Measurements from ENCODE around the gene TSPAN4.

TSPAN4 gene, protein sequence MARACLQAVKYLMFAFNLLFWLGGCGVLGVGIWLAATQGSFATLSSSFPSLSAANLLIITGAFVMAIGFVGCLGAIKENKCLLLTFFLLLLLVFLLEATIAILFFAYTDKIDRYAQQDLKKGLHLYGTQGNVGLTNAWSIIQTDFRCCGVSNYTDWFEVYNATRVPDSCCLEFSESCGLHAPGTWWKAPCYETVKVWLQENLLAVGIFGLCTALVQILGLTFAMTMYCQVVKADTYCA

DNA sequence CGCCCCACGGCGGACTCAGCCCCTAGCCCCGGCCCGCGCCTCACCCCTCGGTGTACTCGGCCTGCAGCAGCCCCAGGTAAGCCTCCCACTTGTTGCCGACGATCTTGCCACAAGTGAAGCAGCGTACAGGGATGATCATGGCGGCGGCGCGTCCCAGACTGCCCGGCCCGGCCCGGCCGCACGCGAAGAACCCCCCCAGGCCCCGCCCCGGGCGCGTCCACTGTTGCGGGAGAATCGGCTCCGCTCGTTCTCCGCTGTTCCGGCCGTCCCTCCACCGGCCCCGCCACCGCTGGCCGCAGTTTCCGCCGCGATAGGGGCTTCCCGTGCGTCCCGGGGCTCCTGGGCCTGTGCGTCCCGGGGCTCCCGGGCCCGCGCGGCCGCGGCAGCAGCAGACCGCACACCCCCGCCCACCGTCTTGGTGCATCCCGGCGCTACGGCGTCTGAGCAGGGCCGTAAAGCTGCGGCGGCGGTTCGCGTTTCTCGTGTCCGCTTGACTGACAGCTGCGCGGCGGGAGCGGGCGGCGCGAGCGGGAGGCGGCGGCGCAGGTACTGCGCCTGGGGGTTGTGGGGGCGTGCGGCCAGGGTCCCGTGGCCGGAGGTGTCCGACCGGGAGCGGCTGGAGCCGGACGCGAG is at the start of gene TSPAN4, which contains the start of gene POLR2L:
TSS of gene TSPAN4 (plus strand) at position 483 of the 633 bp plus-strand sequence. CDS start 7,453 bp downstream, outside the sequence.
TSS of gene POLR2L (minus strand) at position 160 of the 633 bp plus-strand sequence. CDS start at position 139, 21 bp downstream.
- TF ChIP-seq, protein P1, sequence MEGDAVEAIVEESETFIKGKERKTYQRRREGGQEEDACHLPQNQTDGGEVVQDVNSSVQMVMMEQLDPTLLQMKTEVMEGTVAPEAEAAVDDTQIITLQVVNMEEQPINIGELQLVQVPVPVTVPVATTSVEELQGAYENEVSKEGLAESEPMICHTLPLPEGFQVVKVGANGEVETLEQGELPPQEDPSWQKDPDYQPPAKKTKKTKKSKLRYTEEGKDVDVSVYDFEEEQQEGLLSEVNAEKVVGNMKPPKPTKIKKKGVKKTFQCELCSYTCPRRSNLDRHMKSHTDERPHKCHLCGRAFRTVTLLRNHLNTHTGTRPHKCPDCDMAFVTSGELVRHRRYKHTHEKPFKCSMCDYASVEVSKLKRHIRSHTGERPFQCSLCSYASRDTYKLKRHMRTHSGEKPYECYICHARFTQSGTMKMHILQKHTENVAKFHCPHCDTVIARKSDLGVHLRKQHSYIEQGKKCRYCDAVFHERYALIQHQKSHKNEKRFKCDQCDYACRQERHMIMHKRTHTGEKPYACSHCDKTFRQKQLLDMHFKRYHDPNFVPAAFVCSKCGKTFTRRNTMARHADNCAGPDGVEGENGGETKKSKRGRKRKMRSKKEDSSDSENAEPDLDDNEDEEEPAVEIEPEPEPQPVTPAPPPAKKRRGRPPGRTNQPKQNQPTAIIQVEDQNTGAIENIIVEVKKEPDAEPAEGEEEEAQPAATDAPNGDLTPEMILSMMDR (IDR thresholded peaks at IDR 0.05; ENCODE audit: low read length, missing control alignments), result no peak
- peak within 1 kb of the TSS; percentile 92 for H3K4me3 ChIP-seq (replicated peaks; ENCODE audit: low read depth, low read length)
- peak; percentile 90 for DNase-seq (ENCODE audit: low read depth)

DNA sequence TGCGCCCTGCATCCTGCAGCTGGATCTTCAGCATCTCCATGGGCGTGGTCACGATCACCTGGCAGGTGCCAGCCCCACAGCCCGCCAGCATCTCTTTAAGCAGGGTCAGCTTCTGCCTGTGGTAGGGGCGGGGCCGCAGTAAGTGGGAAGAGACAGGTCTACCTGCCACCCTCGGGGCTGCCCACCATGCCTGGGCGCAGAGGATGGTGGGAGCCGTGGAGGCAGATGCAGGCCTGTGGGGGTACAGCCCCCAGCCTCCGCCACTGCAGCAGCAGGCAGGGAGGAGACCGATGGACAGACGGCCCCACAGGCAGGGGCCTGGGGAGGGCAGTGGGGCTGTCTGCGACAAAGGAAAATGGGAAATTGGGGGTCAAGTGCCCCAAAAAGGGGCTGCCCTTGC is 49.8 kb upstream of the TSPAN4 start:
- TF ChIP-seq, protein P1 (IDR thresholded peaks at IDR 0.05; ENCODE audit: low read length, missing control alignments), result no peak
- DNase-seq (ENCODE audit: low read depth), result no peak
- no peak overlapping the region for H3K4me3 ChIP-seq (replicated peaks; ENCODE audit: low read depth, low read length)

DNA sequence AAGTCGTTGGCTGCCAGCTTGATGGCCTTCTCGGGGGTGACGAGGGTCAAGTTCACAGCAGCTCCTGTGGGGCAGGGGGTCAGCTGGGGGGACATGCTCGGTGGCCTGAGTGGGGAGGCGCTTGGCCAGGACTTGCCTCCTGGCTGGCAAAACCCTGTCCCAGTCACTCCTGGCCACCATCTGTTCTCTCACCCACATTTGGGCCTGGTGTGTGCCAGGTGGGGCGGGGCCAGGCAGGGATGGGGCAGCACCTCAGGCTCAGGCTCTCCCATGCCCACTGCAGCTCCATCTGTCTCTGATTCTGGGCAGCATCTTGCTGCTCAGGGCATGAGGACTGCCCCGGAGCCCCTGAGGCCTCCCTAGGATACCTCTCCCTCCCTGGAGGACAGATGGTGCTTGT is 49.1 kb upstream of the TSPAN4 start:
- DNase-seq (ENCODE audit: low read depth), result no peak
- TF ChIP-seq, protein P1 (IDR thresholded peaks at IDR 0.05; ENCODE audit: low read length, missing control alignments), result no peak
- no peak overlapping the region for H3K4me3 ChIP-seq (replicated peaks; ENCODE audit: low read depth, low read length)

DNA sequence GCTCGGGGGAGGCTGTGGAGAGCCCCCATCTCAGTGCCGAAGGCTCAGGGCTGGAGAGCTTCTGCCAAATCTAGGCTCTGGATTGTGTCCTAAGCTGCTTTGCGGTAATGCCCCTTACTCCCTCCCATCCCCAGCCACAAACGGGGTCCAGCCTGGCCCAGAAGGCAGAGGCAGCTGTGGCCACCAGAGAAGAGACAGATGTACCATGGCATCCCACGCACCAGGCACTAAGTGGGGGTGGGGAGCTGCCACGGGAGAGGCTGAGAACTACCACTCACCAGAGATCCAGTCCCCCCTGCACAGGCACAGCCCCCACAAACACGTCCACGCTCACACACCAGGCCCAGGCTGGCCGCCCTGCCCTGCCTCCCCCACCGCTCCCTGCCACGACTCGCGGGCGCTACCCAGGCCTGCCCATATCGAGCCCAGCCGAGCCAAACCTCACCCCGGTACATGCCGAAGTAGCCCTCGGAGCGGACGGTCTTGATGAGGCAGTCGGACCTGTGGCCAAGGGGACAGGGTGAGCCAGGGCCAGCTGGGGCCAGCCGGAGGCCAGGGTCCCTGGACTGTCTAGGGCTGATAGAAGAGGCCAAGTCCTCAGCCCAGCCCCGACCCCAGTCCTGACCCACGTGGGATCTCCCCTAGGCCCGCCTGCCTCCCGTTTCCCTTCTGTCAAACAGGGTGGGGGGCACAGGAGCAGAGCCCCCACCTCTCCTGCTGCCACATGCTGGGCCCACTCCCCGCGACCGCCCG is 48.5 kb upstream of the TSPAN4 start:
- TF ChIP-seq, protein P1 (IDR thresholded peaks at IDR 0.05; ENCODE audit: low read length, missing control alignments), result no peak
- no peak for DNase-seq (ENCODE audit: low read depth)
- H3K4me3 ChIP-seq (replicated peaks; ENCODE audit: low read depth, low read length), result no peak overlapping the region

DNA sequence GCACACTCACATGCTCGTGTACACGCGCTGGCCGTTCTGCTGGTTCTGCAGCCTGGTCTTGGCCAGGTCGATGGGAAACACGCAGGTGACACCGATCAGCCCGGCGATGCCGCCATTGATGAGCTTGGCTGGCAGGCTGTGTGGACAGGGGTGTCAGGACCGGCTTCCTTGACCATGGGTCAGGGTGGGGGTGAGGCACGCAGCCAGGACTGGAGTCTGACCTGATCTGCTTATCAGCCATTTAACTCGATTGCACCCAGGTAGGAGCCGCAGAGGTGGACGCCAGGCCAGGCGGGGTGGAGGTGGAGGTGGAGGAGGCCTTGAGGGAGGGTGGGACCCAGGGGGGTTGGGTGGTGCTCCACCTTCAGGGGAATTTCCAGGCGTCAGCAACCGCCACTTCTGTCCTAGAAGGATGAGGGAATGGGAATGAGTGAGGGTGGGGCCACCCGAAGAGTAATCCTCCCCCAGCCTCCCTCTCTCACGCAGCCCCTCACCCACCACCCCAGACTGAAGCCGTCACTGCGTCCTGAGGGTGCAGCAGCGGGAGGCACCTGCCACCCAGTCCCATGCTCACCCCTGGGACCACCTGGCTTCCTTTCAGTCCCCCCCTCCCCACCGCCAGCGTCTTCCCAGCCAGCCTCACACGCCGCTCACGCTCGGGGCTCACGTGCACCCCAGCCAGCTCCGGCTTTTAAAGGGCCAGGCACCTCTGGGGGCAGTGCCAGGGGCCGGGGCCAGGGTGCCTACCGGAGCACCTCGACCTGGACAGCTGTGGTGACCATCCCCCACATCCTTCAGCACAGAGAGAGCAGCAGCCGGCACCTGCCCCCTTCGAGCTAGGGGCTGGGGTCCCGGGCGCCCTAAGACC is 47.7 kb upstream of the TSPAN4 start:
- no peak for DNase-seq (ENCODE audit: low read depth)
- TF ChIP-seq, protein P1 (IDR thresholded peaks at IDR 0.05; ENCODE audit: low read length, missing control alignments), result no peak
- peak overlapping the region; percentile 76 for H3K4me3 ChIP-seq (replicated peaks; ENCODE audit: low read depth, low read length)
